Astrocyte of the hippocampus (primary cell): ENCODE measurements around the gene ARHGAP26.

Experiments
- DNase-seq: peaks from one replicate; pipeline ENCODE4 v3.0.0; 2011; ENCODE audit warnings: low read depth, low spot score

Gene ARHGAP26

DNA sequence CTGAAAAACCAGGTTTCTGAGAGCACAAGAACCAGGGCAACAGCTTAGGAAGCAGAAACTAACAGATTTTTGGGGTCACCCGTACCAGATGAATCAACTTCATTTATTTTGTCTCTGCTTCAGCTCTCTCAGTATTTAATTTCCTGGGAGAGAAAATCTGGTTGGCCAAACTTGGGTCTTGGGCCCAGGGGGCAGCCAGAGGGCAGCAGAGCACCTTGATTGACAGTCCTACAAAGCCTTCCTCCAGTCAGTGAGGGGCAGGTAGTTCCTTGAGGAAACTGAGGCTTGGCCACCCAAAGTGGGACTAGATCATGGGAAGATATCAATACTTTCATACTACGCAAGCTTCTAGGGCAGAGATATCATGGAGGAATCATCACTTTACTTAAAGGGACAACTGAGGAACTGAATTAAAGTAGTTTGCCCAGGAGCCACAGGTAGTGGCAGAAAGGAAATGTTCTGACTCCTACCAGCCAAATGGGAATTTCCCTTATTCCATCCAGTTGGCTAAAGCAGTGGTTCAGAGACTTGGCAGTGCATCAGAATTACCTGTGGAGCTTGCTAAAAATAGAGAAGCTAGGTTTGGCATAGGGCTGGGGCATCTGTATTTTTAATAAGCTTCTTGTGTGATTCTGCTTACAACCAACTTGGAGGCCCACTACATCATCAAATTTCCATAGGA is 21.5 kb upstream of the ARHGAP26 start:
- no peak for DNase-seq

DNA sequence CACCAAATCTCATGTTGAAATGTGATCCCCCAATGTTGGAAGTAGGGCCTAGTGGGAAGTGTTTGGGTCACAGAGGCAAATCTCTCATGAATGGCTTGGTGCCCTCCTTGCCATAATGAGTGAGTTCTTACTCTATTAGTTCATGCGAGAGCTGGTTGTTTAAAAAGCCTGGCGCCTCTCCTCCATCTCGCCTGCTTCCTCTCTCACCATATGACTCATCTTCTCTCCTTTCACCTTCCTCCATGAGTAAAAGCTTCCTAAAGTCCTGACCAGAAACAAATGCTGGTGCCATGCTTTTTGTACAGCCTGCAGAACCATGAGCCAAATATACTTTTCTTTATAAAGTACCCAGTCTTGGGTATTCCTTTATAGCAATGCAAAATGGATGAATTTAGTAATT is 20.9 kb upstream of the ARHGAP26 start:
- peak; percentile 61 for DNase-seq

DNA sequence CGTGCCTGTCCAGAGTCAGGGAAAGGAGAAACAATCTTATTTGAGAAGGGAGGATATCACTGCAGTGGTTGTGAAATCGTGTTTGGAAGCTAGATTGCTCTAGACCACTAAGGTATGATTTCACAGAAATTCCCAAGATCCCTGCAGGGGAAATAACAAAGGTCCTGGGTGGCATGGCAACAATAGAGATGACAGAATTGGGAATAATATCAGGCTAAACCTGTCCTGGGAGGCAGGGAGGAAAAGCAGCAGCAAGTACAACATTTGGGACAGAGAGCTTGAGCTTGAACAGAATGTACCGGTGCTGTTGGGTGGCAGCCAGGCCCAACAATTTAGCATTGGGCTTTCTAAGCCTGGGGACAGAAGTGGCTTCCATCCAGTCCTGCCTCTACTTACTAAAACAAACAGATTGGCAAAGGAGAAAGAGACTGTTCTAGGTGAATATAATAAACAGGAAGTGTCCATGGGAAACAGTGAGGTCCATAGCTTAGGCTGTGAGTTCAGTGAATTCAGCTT is 17.0 kb upstream of the ARHGAP26 start:
- DNase-seq = peak; percentile 33

DNA sequence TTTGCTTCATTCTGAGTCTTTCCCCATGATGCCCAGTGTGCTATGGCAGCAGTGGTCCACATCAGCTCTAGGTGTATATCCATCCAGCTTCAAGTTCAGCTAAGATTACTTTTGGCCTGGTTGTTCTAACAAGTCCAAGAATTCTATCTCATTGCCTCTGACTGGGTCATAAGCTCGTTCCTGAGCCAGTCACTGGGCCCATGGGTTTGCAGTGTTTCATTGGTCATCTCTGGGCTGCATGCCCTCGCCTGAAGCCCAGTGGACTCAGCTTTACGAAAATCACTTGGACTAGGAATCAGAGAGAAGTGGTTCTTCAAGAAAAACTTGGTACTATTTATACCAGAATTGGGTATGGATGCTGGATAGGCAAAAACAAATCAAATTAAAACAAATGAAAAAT is 16.1 kb upstream of the ARHGAP26 start:
- no peak for DNase-seq

DNA sequence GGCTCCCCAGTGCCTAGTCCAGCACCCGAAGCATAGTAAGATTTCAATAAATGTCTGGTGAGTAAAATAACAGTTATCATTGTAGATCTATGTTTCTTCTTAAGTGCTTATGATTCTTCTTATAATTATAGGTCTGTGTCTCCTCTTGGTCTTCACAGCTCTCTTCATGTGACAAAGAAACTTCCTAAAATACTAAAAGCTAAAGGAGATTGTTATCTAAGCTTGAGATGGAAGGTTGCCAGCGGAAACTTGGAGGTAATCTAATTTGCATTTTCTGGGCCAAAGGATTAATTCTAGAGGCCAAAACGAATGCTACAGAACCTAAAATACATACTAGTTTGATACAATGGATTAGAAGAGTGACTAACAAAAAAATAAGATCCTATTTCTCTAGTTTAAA is 13.6 kb upstream of the ARHGAP26 start:
- no peak for DNase-seq

DNA sequence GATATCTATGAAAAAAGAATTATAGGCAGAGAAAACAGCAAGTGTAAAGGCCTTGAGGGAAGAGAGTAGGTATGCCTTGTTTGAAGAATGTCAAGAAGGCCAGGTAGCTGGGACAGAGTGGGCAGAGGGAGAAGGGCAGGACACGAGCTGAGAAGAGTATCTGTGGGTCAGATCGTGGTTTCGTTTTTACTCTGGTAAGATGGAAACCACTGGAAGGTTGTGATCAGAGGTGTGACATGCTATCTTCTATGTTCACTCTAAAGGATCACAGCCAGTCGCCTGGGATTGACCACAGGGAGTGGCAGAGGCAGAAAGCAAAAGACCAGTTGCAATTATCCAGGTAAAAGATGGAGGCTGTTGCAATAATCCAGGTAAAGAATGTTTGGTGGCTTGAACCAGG is 12.6 kb upstream of the ARHGAP26 start:
- DNase-seq = no peak

DNA sequence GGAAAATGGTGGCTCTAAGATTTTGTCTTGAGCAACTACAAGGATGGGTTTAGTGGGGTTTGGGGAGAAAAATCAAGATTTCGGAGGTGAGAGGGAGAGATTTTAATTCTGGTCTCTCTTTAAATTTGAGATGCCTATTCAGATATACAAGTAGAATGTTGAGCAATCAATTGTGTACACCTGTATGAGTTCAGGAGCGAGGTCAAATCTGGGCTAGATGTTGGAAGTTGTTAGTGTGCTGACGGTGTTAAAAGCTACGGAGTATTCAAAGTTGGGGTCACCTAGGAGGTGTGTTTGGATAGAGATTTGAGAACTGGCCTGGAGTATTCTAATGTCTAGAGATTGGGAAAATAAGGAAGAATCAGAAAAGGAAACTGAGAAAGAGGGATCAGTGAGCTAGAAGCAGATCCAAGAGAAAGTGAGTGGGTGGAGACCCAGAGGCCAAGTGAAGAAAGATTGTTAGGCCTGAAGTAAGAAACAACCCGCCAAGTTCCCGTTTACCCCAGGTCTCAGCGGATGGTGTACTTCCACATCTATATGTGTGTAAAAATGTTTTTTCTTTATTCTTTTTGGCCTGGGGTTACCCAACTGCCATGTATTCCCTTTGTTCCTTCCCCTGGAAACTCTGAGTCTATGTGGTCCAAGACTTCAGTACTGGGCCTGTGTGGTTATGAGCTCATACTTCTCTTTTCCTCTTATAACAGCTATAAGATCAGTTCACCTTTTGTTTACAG is 11.9 kb upstream of the ARHGAP26 start:
- no peak for DNase-seq

DNA sequence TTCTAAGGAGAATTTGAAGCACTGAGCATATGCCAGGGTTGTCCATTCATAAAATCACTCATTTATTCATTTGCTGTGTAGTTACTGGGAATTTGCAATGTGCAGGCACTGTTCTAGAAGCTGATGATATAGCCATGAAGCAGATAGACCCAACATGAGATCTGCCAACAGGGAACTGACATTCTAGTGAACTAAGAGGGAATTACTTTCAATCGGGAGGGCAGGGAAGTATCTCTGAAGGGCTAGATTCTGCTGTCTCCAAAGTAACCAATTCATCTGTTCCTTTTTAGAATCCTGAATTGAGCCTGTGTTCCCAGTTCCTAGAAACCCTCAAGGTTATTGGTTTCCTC is 11.4 kb upstream of the ARHGAP26 start:
- DNase-seq = no peak

DNA sequence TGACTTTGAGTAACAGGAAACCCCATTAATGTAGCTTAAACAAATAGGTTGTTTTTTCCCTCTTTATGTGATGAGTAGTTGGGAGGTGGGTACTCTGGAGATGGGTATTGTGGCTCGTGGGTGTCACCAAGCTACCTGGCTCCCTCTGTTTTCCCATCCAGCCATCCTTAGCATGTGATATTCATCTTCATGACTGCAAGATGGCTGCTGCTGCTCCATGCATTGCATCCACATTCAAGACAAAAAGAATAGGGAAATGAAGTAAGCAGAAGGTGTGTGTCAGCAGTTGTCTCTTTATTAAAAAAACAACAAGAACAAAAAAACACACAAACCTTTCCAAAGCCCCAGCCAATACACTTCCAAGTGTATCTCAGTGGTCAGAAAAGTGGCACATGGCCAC is 6.5 kb upstream of the ARHGAP26 start:
- DNase-seq = no peak

DNA sequence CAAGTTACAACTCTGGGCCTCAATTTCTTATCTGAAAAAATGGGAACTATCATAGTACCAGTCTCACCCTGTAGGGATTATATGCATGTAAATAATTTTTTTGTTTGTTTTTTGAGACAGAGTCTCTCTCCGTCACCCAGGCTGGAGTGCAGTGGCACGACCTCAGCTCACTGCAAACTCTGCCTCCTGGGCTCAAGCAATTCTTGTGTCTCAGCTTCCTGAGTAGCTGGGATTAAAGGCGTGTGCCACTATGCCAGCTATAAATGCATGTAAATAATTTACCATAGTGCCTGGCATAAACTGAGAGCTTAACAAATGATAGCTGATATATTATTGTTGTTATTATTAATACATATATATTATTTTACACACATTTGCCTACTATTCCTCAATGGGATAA is 3.0 kb upstream of the ARHGAP26 start:
- no peak for DNase-seq

DNA sequence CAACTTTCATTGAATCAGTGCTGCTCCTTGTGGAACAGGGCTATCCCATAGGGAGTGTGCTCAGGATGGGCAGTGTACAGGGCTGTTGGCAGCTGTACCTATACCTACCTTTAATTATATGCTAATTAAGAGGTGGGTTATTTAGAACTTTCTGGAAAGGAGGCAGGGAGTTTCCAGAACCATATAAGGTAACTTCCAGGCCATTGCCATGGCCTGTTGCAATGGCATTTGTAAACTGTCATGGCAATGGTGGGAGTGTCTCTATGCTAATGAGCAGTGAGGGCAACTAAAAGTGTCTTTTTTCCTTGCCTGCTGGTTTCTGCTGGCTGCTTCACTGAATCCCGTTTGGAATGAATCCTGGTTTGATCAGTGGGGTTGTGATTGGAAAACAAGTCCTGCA is 2.3 kb upstream of the ARHGAP26 start:
- DNase-seq = no peak

DNA sequence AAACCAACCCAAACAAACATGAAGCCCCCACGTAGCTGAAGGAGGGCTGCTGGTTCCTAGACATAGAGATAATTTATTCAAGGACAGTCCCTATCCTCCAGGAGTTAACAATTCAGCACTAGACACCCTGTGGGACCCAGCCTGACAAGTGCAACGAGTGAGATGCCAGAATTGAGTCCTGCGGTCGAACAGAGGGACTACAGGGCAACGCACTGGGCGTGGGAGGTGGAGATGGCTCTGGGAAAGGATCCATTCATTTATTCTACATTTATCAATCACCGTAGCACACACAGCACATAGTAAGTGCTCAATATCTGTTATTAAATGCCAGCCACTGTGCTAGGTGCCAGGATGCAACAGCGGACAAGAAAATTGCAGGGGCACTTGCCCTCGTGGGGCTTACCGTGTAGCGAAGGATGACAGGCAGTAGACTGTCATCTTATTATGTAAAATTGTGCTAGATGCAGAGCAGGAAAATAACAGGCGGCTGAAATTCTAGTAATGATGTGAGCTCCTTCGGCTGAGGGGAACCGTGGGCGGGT is 855 bp upstream of the ARHGAP26 start:
- no peak for DNase-seq

DNA sequence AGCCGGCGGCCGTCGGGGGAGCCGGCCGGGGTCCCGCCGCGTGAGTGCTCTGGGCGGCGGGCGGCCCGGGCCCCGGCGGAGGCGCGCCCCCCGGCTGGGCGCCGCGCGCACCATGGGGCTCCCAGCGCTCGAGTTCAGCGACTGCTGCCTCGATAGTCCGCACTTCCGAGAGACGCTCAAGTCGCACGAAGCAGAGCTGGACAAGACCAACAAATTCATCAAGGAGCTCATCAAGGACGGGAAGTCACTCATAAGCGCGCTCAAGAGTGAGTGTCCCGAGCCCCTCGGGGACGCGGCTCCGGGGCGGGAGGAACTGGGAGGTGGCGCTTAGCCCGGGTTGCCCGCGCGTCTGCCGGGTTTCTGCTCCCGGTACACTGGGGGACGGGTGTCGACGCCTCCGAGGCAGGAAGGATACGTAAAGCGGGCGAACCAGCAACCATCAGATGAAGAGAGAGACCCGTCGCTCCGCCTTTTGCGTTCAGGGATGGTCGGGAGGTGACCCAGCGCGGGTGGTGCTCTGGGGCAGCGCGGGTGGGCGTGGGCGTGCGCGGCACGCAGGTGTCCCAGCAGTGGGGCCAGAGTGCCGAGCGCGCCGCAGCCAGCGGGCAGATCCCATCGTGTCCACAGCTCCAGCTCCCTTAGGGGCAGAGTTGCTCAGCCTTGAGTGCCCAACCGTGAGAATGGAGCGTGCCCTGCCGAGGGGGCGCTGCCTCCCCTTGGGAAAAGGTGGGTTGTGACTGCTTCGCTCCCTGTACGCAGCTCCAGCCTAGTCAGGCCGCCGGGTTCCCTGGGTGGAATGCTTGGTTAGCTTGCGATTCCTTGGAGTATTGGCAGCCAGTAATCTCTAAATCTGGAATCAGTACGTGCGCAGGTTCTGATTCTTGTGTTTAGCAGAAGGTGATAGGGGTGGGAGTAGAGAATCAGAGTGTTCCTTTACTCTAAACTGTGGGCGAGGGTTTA is 753 bp downstream of the ARHGAP26 start:
- DNase-seq = peak; percentile 73

DNA sequence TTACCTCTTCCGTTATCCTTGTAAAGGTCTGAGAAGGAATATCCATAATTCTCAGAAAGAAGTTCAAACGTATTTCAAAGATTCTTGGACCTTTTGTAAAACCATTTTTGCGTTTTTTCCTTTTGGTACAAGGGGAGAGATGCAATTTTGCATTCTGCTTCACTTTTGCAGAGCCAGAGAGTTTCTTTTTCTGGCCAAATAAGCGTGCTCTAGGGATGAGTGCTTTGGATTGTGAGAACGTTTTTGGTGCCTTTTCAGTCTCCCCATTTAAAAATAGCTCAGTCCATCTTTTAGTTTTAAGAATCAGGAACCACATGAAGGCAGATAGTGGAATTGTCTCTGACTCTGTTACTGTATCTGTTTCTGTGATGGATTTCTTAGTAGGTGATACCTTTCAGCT is 1.5 kb downstream of the ARHGAP26 start:
- no peak for DNase-seq

DNA sequence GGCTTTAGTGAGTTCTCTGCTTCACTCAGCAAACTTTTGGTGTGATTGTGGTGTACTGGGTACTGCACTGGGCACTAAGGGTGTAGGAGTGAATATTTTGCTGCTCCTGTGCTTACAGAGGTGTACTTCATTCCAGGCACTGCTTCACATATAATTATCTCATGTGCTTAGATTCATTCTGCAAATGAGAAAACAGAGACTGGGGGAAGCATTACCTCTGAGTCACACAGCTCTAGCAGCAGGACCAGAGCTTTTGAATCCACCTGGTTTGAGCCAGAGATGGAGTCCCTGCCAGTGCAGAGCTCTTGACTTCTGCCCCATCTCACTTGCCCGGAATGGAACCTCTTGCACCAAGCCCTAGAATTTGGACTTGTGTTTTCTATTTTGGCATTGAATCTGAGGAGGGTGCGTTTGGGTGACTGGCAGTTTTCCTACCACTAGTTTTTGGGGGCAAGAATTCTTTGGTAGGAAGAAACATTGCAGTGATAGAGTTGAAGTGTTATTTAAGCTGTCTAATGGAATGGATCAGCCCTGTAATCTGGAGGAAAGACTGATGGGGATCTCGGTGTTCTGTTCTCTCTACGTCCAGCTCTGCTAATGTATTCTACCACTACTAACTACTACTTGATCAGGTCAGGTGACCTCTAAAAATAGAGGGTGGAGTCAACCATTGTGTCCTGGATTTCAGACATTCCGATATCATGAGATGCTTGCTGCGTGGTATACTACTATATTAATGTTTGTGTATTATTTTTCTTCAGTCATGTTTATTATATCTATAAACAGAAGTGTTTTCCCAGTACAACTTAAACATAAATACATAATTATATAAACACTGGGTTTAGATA is 2.5 kb downstream of the ARHGAP26 start:
- no peak for DNase-seq

DNA sequence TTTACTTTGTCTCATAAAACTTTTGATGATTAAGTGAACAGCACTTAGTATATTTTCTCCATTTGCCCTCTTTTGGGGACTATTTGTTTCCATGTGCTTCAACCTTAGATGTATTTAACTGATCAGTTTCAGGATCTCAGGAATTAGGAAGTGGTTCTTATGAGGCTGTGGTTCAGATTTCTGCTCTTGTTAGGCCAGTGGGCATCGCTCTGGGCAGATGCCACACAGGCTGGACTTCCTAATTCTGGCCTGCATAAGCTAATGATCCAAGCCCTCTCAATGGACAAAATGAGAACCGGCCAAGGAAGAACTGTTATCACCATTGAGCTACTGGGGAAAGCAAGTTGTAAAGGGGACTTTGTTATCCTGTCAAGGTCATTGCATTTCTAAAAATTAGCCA is 6.9 kb downstream of the ARHGAP26 start:
- DNase-seq = no peak

DNA sequence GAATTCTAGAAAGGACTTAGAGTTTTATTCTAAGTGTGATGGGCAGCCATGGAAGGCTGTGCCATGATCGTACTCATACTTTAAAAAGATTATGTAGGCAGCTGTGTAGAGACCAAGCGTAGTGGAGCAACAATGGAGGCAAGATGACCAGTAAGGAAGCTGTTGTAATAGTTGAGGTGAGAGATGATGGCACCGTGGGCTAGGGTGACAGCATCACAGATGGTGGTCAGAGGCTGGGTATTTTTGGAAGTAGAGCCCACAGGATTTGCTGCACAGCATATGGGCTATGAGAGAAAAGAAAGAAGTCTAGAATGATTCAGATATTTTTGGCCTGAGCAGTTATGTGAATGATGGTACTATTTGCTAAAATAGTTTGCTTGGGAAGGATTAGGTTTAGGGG is 7.7 kb downstream of the ARHGAP26 start:
- no peak for DNase-seq

DNA sequence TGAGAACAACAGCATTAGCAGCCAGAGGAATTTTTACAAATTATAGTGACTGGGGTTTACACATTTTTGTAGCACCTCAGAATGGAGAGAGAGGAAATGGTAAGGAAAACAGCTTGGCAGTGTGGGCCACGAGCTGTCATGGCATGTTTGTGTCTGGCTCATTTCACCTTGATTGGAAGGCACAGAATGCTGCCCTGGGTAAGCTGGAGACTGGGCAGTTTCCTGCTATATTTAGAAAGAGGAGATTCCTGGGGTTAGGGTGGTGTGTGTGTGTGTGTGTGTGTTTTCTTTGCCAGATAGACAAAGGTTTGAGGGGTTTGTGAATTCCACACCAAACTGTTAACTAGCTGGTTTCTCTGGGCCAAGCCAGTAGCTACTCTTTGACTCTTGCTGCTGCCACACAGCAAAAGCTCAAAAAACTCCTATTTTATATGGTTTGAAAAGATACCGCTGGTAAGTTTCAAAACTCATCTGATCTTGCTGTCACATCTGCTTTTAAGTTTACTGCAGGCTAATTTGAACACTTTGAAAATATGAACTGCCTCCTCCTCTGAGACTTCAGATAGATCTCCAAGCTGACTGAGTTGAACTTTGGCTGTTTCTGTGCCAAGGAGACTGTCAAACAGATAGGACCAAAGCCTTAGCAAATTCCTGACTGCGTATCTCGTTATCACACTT is 9.1 kb downstream of the ARHGAP26 start:
- DNase-seq = peak; percentile 87

DNA sequence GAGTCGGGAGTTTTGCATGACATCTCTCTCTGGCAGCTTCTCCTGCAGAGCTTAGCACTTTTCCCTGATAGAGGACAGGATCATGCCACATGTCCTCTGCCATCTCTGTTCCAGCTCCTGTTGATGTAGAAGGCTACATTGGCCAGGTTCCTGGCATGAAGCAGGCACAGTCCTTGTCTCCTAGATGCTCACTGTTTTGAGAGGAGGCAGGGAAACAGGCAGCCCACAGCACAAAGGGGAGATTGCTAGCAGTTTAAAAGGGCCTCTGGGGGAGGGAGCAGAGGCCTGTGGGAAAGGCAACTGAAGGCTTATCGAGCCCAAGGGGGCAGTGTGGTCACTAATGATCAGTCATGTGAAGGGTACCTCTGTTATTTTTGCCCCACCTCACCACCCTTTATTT is 10.7 kb downstream of the ARHGAP26 start:
- DNase-seq = peak; percentile 14

DNA sequence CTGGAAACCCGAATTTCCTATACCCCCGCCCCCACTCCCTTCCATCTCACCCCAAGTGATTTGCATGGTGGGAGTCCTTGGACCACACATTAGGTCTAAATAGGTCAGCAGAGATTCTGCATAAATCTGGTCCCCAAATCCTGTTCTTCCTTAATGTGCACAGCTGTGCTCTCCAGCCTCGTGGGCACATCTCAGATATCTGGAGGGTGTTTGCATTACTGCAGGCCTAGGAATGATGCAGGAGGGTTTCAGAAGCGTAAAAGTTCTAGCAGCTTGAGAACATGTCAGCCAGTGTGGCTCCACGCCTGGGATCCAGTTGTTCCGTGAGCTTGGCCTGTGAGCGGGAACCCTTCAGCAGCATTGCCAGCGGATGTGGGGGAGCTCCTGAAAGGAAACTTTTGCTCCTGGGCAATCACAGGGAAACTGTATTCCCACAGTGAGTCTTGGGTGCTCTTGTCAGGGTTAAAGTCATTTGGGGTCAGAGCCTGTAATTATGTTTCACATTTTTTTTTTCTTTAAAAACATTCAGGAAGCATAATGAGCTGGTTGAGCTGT is 12.9 kb downstream of the ARHGAP26 start:
- DNase-seq = no peak
